ENCODE data around the gene ABO.

DNA sequence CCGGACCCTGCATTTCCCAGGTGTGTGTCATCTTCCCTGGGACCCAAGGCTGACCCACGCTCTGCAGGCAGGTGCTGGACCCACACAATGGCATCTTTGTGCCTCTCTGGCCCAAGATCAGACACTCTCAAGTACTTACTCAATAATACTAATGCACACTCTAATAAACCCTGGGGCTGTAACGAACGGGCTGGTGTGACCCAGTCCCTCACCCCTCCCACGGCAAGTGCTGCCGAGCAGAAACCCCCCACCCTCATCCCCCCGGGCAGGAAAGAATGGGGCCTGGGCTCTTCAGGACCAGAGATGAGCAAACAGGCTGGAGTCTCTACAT, 64.8 kb downstream of the ABO start:
- TF ChIP-seq, protein P1, sequence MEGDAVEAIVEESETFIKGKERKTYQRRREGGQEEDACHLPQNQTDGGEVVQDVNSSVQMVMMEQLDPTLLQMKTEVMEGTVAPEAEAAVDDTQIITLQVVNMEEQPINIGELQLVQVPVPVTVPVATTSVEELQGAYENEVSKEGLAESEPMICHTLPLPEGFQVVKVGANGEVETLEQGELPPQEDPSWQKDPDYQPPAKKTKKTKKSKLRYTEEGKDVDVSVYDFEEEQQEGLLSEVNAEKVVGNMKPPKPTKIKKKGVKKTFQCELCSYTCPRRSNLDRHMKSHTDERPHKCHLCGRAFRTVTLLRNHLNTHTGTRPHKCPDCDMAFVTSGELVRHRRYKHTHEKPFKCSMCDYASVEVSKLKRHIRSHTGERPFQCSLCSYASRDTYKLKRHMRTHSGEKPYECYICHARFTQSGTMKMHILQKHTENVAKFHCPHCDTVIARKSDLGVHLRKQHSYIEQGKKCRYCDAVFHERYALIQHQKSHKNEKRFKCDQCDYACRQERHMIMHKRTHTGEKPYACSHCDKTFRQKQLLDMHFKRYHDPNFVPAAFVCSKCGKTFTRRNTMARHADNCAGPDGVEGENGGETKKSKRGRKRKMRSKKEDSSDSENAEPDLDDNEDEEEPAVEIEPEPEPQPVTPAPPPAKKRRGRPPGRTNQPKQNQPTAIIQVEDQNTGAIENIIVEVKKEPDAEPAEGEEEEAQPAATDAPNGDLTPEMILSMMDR (IDR thresholded peaks at IDR 0.05; ENCODE audit: insufficient read depth, low read length, poor library complexity, severe bottlenecking), result no peak
- TF ChIP-seq EZH2phosphoT487 (conservative IDR thresholded peaks at IDR 0.05; ENCODE audit: low read length), result no peak
